ENCODE results near the gene TTN.

The TTN gene

DNA sequence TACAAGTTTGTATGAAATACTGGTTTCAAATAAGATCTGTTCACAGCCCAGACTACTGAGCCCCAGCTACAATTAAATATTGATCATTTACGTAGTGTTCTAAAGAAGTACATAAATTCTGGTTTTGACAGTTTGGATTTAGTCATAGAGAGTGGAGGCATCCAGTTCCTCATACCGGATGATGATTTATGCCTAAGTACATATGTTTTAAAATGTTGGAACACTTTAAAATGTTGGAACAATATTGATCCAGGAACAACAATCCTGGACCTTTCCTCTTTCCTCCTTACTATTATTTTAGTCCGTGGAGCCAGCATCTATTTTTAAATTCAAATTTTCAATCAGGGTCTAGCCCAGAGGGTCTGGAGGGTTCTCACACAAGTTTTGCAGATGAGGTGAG, 22.8 kb upstream of the TTN start:
- no peaks in the 10 kb centered on the region for H3K9me3 ChIP-seq (ENCODE audit: control insufficient read depth, low read length)
- H3K4ac ChIP-seq (ENCODE audit: low read depth in 1 of 2, low read length in 2 of 2), result no peak overlapping the region
- no peak overlapping the region for H3K4me2 ChIP-seq (ENCODE audit: low read length, poor library complexity, severe bottlenecking)
- H4K8ac ChIP-seq (ENCODE audit: low read length), result no peak overlapping the region
- H2AK5ac ChIP-seq (ENCODE audit: low read length, severe bottlenecking), result no peak overlapping the region
- no peak for DNase-seq
- H3K18ac ChIP-seq (ENCODE audit: low read depth in 1 of 2, low read length in 2 of 2), result no peak overlapping the region
- H4K91ac ChIP-seq (ENCODE audit: low read length), result no peak overlapping the region
- no peak overlapping the region for H2BK5ac ChIP-seq (ENCODE audit: low read depth, low read length, poor library complexity, severe bottlenecking)
- H2BK15ac ChIP-seq (ENCODE audit: low read depth, poor library complexity, severe bottlenecking), result no peak overlapping the region
- H3K23ac ChIP-seq (ENCODE audit: low read length in 2 of 2), result no peak overlapping the region
- no peak overlapping the region for H2BK12ac ChIP-seq (ENCODE audit: low read length in 2 of 2)
- H3K36me3 ChIP-seq (ENCODE audit: control insufficient read depth in 1 of 2, insufficient read depth in 2 of 2, low read depth in 1 of 2, low read length in 2 of 2), result no peaks in the 10 kb centered on the region
- H2AFZ ChIP-seq (ENCODE audit: low read depth, low read length), result no peak overlapping the region
- no peak overlapping the region for H3K4me3 ChIP-seq (ENCODE audit: insufficient read depth in 1 of 2, low read depth in 1 of 2, low read length in 2 of 2)
- no peaks in the 10 kb centered on the region for H3K27me3 ChIP-seq (ENCODE audit: control insufficient read depth in 1 of 2, insufficient read depth in 1 of 2, low read length in 2 of 2)
- no peak overlapping the region for H2BK120ac ChIP-seq (ENCODE audit: low read depth, low read length)
- H3K14ac ChIP-seq (ENCODE audit: low read length in 2 of 2), result no peak overlapping the region
- no peak overlapping the region for H3K27ac ChIP-seq (ENCODE audit: low read length, poor library complexity, severe bottlenecking)
- H3K79me1 ChIP-seq (replicated peaks; ENCODE audit: low read length, poor library complexity, severe bottlenecking), result no peaks in the 10 kb centered on the region
- no CpG with 5 or more reads among the region's 3 CpGs for WGBS
- H3K4me1 ChIP-seq (ENCODE audit: control insufficient read depth, insufficient read depth, low read depth, low read length), result no peaks in the 10 kb centered on the region
- H3K9ac ChIP-seq (ENCODE audit: low read length), result no peak overlapping the region

DNA sequence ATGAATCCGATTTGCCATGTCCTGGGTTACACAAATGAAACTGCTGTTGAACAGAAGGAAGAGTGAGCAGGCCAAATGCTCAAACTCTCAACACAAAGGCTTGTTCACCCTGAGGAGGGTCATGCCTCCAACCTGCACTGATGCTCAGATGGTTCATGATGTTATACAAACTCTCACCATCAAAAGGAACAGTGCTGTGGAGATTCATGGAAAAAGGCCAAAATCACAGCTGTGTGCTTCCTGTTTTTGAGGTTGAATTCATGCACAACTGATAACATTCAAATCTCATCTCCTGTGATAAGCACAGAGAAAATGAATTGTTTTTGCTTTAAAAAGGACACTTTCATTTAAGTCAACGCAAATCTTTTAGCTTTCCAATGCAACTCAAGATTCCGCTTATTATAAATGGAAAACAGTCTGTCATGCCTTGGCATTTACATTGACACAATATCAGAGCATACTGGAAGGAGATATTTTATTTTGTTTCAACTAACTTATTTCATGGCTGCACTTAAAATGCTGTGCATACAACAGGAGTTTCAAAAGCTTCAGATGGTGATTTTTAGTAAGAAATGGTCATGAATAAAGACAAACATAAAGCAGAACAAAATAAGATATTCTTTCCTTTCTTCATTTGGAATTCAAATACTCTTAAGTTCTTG, 22.2 kb upstream of the TTN start:
- DNase-seq, result no peak
- Histone ChIP-seq H3K23ac (ENCODE audit: low read length in 2 of 2) (no peak overlapping the region), H4K91ac (ENCODE audit: low read length) (no peak overlapping the region), H3K4me2 (ENCODE audit: low read length, poor library complexity, severe bottlenecking) (no peak overlapping the region), H3K14ac (ENCODE audit: low read length in 2 of 2) (no peak overlapping the region), H2AK5ac (ENCODE audit: low read length, severe bottlenecking) (no peak overlapping the region), H3K4me1 (ENCODE audit: control insufficient read depth, insufficient read depth, low read depth, low read length) (no peaks in the 10 kb centered on the region), H2BK5ac (ENCODE audit: low read depth, low read length, poor library complexity, severe bottlenecking) (no peak overlapping the region), H3K4ac (ENCODE audit: low read depth in 1 of 2, low read length in 2 of 2) (no peak overlapping the region), H3K9ac (ENCODE audit: low read length) (no peak overlapping the region), H3K36me3 (ENCODE audit: control insufficient read depth in 1 of 2, insufficient read depth in 2 of 2, low read depth in 1 of 2, low read length in 2 of 2) (no peaks in the 10 kb centered on the region), H3K18ac (ENCODE audit: low read depth in 1 of 2, low read length in 2 of 2) (no peak overlapping the region), H3K4me3 (ENCODE audit: insufficient read depth in 1 of 2, low read depth in 1 of 2, low read length in 2 of 2) (no peak overlapping the region), H2BK15ac (ENCODE audit: low read depth, poor library complexity, severe bottlenecking) (no peak overlapping the region), H3K27ac (ENCODE audit: low read length, poor library complexity, severe bottlenecking) (no peak overlapping the region), H3K27me3 (ENCODE audit: control insufficient read depth in 1 of 2, insufficient read depth in 1 of 2, low read length in 2 of 2) (no peaks in the 10 kb centered on the region), H4K8ac (ENCODE audit: low read length) (no peak overlapping the region), H2BK12ac (ENCODE audit: low read length in 2 of 2) (no peak overlapping the region), H3K9me3 (ENCODE audit: control insufficient read depth, low read length) (no peaks in the 10 kb centered on the region), H2BK120ac (ENCODE audit: low read depth, low read length) (no peak overlapping the region), H2AFZ (ENCODE audit: low read depth, low read length) (no peak overlapping the region), H3K79me1 (replicated peaks; ENCODE audit: low read length, poor library complexity, severe bottlenecking) (no peaks in the 10 kb centered on the region)
- WGBS, result 94% methylated on average over 2 of the region's 3 CpGs

DNA sequence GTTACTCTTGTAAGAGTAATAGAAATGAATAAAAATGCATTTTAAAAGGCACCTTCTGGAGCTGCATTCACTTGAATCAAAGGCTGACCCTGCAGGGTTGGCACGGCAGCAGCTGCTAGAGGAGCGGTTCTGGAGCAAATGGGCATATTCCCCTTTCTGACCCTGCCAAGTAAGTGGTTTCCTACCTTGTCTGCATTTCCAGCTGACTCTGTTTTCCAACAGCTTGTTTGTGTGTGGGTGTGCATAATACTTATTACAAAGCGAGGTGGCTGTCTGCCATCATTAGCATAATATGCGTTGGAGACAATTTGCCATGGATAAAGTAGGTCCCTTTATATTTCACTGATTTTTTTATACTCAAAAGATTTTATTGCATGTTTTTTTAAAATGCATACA, 21.3 kb upstream of the TTN start:
- Histone ChIP-seq H3K4me2 (ENCODE audit: low read length, poor library complexity, severe bottlenecking) (no peak overlapping the region), H3K4me3 (ENCODE audit: insufficient read depth in 1 of 2, low read depth in 1 of 2, low read length in 2 of 2) (no peak overlapping the region), H2BK5ac (ENCODE audit: low read depth, low read length, poor library complexity, severe bottlenecking) (no peak overlapping the region), H2AK5ac (ENCODE audit: low read length, severe bottlenecking) (no peak overlapping the region), H3K4ac (ENCODE audit: low read depth in 1 of 2, low read length in 2 of 2) (no peak overlapping the region), H3K4me1 (ENCODE audit: control insufficient read depth, insufficient read depth, low read depth, low read length) (no peaks in the 10 kb centered on the region), H3K14ac (ENCODE audit: low read length in 2 of 2) (no peak overlapping the region), H2BK12ac (ENCODE audit: low read length in 2 of 2) (no peak overlapping the region), H3K9ac (ENCODE audit: low read length) (peak overlapping the region; percentile 42), H4K91ac (ENCODE audit: low read length) (no peak overlapping the region), H3K9me3 (ENCODE audit: control insufficient read depth, low read length) (no peaks in the 10 kb centered on the region), H3K36me3 (ENCODE audit: control insufficient read depth in 1 of 2, insufficient read depth in 2 of 2, low read depth in 1 of 2, low read length in 2 of 2) (no peaks in the 10 kb centered on the region), H3K23ac (ENCODE audit: low read length in 2 of 2) (no peak overlapping the region), H3K79me1 (replicated peaks; ENCODE audit: low read length, poor library complexity, severe bottlenecking) (no peaks in the 10 kb centered on the region), H4K8ac (ENCODE audit: low read length) (no peak overlapping the region), H2AFZ (ENCODE audit: low read depth, low read length) (no peak overlapping the region), H2BK120ac (ENCODE audit: low read depth, low read length) (no peak overlapping the region), H3K27me3 (ENCODE audit: control insufficient read depth in 1 of 2, insufficient read depth in 1 of 2, low read length in 2 of 2) (no peaks in the 10 kb centered on the region), H3K18ac (ENCODE audit: low read depth in 1 of 2, low read length in 2 of 2) (no peak overlapping the region), H2BK15ac (ENCODE audit: low read depth, poor library complexity, severe bottlenecking) (no peak overlapping the region), H3K27ac (ENCODE audit: low read length, poor library complexity, severe bottlenecking) (no peak overlapping the region)
- 35% methylated on average over 2 of the region's 4 CpGs for WGBS
- no peak for DNase-seq

DNA sequence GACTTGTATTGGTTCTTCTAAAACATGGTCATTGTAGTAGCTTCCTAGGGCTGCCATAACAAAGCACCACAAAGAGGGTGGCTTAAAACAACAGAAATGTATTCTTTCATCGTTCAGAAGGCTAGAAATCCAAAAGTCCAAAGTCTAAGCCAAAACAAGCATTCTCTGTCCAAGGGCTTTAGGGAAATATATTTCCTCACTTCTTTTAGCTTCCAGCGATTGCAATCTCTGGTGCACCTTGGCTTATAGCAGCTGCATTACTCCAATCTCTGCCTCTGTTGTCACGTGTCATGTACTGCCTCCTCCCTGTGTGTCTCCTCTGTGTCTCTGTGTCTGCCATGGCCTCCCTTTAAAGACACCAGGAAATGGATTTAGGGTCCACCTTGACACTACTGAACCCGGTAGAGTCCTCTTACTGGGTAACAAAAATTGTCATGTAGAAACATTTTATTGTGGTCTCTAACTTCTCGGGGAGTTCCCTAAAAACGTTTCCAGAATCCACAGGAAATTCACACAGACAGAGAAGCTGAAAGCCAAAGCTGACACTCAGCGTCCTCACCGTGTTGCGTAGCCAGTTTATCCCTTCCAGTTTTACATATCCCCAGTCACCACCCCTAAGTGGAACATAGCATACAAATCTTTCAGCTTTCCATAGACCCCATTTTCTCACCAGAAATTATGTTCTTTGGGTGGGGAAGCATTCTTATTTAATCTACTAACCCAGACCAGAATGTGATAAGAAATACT, 20.7 kb upstream of the TTN start:
- Histone ChIP-seq H2AK5ac (ENCODE audit: low read length, severe bottlenecking) (no peak overlapping the region), H3K4ac (ENCODE audit: low read depth in 1 of 2, low read length in 2 of 2) (no peak overlapping the region), H3K9ac (ENCODE audit: low read length) (peak overlapping the region; percentile 42), H3K4me1 (ENCODE audit: control insufficient read depth, insufficient read depth, low read depth, low read length) (no peaks in the 10 kb centered on the region), H2AFZ (ENCODE audit: low read depth, low read length) (no peak overlapping the region), H2BK5ac (ENCODE audit: low read depth, low read length, poor library complexity, severe bottlenecking) (no peak overlapping the region), H3K18ac (ENCODE audit: low read depth in 1 of 2, low read length in 2 of 2) (no peak overlapping the region), H2BK15ac (ENCODE audit: low read depth, poor library complexity, severe bottlenecking) (no peak overlapping the region), H3K14ac (ENCODE audit: low read length in 2 of 2) (no peak overlapping the region), H2BK12ac (ENCODE audit: low read length in 2 of 2) (no peak overlapping the region), H3K4me3 (ENCODE audit: insufficient read depth in 1 of 2, low read depth in 1 of 2, low read length in 2 of 2) (no peak overlapping the region), H3K23ac (ENCODE audit: low read length in 2 of 2) (no peak overlapping the region), H3K4me2 (ENCODE audit: low read length, poor library complexity, severe bottlenecking) (no peak overlapping the region), H3K79me1 (replicated peaks; ENCODE audit: low read length, poor library complexity, severe bottlenecking) (no peaks in the 10 kb centered on the region), H3K27ac (ENCODE audit: low read length, poor library complexity, severe bottlenecking) (no peak overlapping the region), H2BK120ac (ENCODE audit: low read depth, low read length) (no peak overlapping the region), H3K27me3 (ENCODE audit: control insufficient read depth in 1 of 2, insufficient read depth in 1 of 2, low read length in 2 of 2) (no peaks in the 10 kb centered on the region), H3K9me3 (ENCODE audit: control insufficient read depth, low read length) (no peaks in the 10 kb centered on the region), H4K8ac (ENCODE audit: low read length) (no peak overlapping the region), H3K36me3 (ENCODE audit: control insufficient read depth in 1 of 2, insufficient read depth in 2 of 2, low read depth in 1 of 2, low read length in 2 of 2) (no peaks in the 10 kb centered on the region), H4K91ac (ENCODE audit: low read length) (no peak overlapping the region)
- 81% methylated on average over 8 of the region's 9 CpGs for WGBS
- DNase-seq, result no peak

Measured in mesenchymal stem cell (in vitro differentiated cells and primary cell).